ENCODE measurements around the gene LENEP.

DNA sequence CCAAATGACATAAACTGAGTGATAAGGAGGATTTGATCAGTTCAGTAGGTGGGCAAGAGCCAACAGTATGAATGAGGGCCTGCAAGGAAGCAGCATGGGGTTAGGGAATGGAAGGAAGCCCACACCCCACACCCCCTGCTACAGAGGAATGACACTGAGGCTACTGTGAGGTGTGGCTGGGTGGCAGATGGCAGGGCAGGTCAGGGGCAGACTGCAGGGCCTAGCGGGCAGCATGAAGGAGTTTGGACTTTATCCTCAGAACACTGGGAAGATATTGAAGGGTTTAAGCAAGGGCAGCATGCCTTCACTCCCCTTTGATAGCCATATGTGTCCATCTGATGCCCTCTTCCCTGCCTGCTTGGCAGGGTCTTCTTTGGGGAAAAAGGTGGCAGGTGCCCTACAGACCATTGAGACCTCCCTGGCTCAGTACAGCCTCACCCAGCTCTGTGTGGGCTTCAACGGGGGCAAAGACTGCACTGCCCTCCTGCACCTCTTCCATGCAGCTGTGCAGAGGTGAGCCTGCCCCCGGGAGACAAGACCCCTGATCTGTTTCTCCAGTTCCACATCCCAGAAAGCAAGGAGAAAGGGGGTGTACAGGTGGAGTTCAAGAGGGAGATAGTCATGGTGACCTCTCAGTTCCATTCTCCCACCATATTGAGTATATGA is 4.1 kb upstream of the LENEP start:
- TF ChIP-seq CTCF (IDR thresholded peaks at IDR 0.05), result no peak
- TF ChIP-seq POLR2A (IDR thresholded peaks at IDR 0.05), result no peak
